ENCODE measurements around the gene KLF13. TPM values are rescaled to one million over a fixed set of nuclear protein-coding genes. Genes with fewer than 3 reads are reported as not detected.

KLF13 gene
- total RNA-seq, 4 donors from 2014 or later: 18.3 to 50.2 (median 32.9) TPM

- H3K27me3 ChIP-seq: no peaks in the 10 kb centered on the region
- no peaks in the 10 kb centered on the region for H3K36me3 ChIP-seq
- in situ Hi-C loops (cut with MboI; ENCODE audit: low sequenced_read_pairs in 4 of 4): loop anchor here in 1 of 4 donors (25.0 kb wide), 1 partner anchor 386 kb away; no protein-coding TSS in a partner anchor
- TF ChIP-seq POLR2A (IDR thresholded peaks at IDR 0.05) (no peak), CTCF (IDR thresholded peaks at IDR 0.05 in 4 of 5, conservative IDR thresholded peaks at IDR 0.05 in 1 of 5) (no peak)
- peaks cover 100% of the 10 kb centered on the region in 2 donors for H3K4me1 ChIP-seq
- intact Hi-C loops (cut with DNase I; ENCODE audit: low total_unique reads): loop anchor here (2.0 kb wide), 1 partner anchor 21 kb away; the partner anchor contains the start of gene KLF13
- no peaks in the 10 kb centered on the region for H3K9me3 ChIP-seq
- ATAC-seq: no peak
- peak in 1 of 2 donors; percentile 15 for DNase-seq
- no peak overlapping the region for H3K4me3 ChIP-seq
- peak overlapping the region; percentile 95 to 100 (median 97) for H3K27ac ChIP-seq
Observed at GRCh38 chr15:31347981-31348803, 21.6 kb downstream of the KLF13 start.

- Histone ChIP-seq H3K36me3 (no peaks in the 10 kb centered on the region), H3K27ac (peak overlapping the region; percentile 95 to 100 (median 97)), H3K4me3 (peak overlapping the region in 1 of 4 donors; percentile 14), H3K9me3 (no peaks in the 10 kb centered on the region), H3K27me3 (no peaks in the 10 kb centered on the region), H3K4me1 (peaks cover 100% of the 10 kb centered on the region in 2 donors)
- TF ChIP-seq CTCF (IDR thresholded peaks at IDR 0.05 in 4 of 5, conservative IDR thresholded peaks at IDR 0.05 in 1 of 5) (peak in 1 of 5 experiments; percentile 33), POLR2A (IDR thresholded peaks at IDR 0.05) (peak; percentile 65 to 75)
- peak; percentile 86 to 97 for DNase-seq
- in situ Hi-C loops (cut with MboI; ENCODE audit: low sequenced_read_pairs in 4 of 4) (loop anchor here in 3 of 4 donors (25.0 kb wide), 2 partner anchors 362 to 387 kb away; partner anchors contain the start of gene MTMR10 (in 1 of the 3)), intact Hi-C loops (cut with DNase I; ENCODE audit: low total_unique reads) (loop anchor here (1.0 to 2.0 kb wide), 3 partner anchors 17 to 48 kb away; partner anchors contain the start of gene KLF13)
- ATAC-seq: peak; percentile 44 to 64
Observed at GRCh38 chr15:31349233-31350141, 22.9 kb downstream of the KLF13 start.

- in situ Hi-C loops (cut with MboI; ENCODE audit: low sequenced_read_pairs in 4 of 4): loop anchor here in 2 of 4 donors (25.0 kb wide), 2 partner anchors 363 to 388 kb away; partner anchors contain the start of gene MTMR10 (in 1 of the 2)
- intact Hi-C loops (cut with DNase I; ENCODE audit: low total_unique reads): no loop called here
Observed at GRCh38 chr15:31350771-31351170, 24.1 kb downstream of the KLF13 start.

More at GRCh38 chr15:31350771-31351170, 24.1 kb downstream of the KLF13 start:
- no peaks in the 10 kb centered on the region for H3K9me3 ChIP-seq
- DNase-seq (peak; percentile 63 to 85), ATAC-seq (peak; percentile 5 to 12)
- H3K4me3 ChIP-seq: peak overlapping the region in 1 of 4 donors; percentile 11
- TF ChIP-seq POLR2A (IDR thresholded peaks at IDR 0.05) (peak in 1 of 2 donors; percentile 5), CTCF (IDR thresholded peaks at IDR 0.05 in 4 of 5, conservative IDR thresholded peaks at IDR 0.05 in 1 of 5) (no peak)
- no peaks in the 10 kb centered on the region for H3K27me3 ChIP-seq
- peak overlapping the region; percentile 95 to 100 (median 97) for H3K27ac ChIP-seq
- H3K4me1 ChIP-seq: peaks cover 100% of the 10 kb centered on the region in 2 donors
- no peaks in the 10 kb centered on the region for H3K36me3 ChIP-seq
